HG03103 (cell line): Measurements from ENCODE around the gene PACSIN2.
A peak's percentile ranks its signal among the peaks of the same experiment; 100 is the strongest.
"Not testable (repeated sequence)": the region's sequence is repeated elsewhere in the genome, so short reads cannot be mapped to it uniquely, and the experiment has no call there.

Source experiments
- ATAC-seq: cut with Tn5 transposase; IDR thresholded peaks from one replicate; pipeline ENCODE4 v1.9.1; 2021; ENCODE audit warnings: low read depth; ENCODE audit not compliant: unreplicated experiment

PACSIN2 gene

DNA sequence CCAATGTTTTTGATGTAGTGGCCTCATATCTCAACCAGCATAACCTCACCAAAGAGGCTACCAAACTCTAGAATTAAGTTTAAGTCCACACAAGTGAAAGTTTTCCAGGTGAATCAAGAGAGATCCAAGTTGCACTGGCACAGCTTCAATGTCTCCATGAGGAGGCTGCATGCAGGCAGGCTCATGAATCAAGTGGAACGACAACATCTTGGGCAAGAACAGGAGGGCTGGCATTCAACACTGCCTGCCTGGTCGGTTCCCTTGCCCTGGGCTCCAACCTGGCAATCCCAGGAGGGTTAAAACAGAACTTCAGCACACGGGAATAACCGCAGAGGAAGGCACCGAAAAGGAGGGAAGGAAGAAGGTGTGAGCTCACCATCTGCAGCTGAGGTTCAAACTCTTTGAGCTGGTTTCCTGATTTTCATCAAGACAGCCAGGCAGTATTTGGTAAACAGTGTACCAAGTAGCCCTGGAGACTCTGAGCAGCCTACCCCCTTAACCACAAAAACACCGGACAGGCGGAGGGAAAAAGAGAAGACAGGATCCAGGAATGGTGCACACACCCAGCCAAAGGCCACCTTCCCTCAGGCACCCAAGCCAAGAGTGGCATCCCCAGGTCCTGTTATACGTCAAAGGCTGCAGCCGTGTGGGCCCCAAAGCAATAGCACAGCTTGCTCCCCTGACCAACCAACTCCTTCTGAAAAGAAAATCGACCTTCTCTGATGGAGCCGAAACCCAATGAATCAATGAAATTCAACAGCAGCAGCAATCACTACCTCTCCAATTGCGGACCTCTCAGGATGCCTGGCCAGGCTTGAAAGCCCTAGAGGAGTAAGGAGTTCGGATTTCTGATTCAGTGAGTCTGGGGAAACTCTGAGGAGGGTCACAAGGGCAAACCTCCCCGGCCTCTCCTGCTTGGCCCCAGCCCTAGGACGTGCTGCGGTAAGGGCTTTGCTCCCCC is 1.3 kb downstream of the PACSIN2 start:
- peak; percentile 8 for ATAC-seq

DNA sequence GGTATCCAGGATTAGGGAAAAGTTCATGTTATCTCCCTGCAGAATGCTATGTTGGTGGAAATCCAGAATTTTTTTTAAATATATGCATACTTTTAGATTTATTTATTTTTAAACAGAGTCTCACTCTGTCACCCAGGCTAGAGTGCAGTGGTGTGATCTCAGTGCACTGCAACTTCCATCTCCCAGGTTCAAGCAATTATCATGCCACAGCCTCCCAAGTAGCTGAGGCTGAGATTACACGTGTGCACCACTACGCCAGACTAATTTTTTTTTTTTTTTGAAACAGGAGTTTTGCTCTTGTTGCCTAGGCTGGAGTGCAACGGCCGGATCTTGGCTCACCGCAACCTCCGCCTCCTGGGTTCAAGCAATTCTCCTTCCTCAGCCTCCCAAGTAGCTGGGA is 2.6 kb downstream of the PACSIN2 start:
- ATAC-seq, result no peak

- ATAC-seq, result no peak
These were observed 3.9 kb downstream of the PACSIN2 start for GRCh38 chr22:43011079-43011478.

- ATAC-seq, result no peak
These were observed 5.5 kb downstream of the PACSIN2 start for GRCh38 chr22:43009444-43009843.

- no peak for ATAC-seq
These were observed 6.0 kb downstream of the PACSIN2 start for GRCh38 chr22:43008921-43009320.

- no peak for ATAC-seq
These were observed 6.4 kb downstream of the PACSIN2 start for GRCh38 chr22:43008509-43008908.

- no peak for ATAC-seq
These were observed 7.3 kb downstream of the PACSIN2 start for GRCh38 chr22:43007519-43008102.

DNA sequence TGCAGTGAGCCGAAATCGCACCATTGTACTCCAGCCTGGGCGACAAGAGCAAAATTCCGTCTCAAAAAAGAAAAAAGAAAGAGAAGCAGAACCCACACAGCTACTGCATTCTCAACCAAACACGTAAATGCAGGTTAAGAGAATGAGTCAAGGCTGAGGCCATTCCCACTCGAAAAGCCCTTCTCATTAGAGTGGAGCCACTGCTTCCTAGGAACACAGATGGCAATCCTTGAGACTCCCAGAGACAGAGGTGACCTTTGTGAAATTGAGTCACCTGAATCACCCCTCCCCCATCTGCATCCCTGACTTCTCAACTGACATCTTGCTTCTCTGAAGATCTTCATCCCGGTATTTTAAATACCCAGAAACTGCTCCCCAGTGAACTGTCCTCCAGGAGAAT is 8.2 kb downstream of the PACSIN2 start:
- ATAC-seq, result no peak

DNA sequence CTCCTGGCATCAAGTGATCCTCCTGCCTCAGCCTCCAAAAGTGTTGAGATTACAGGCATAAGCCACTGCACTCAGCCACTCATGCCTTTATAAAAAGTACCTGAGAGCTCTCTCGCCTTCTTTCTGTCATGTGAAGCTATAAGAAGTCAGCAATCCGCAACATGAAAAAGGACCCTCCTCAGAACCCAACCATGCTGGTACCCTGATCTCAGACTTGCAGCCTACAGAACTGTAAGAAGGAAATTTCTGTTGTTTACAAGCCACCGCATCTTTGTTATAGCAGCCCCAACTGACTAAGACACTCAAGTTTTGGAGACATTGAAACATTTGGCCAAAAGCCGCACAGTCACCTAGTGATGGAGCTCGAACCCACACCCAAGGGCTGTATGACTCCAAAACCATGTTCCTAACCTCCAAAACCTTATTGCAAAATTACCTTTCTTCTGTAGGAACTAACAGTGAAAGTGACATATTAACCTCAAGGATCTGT is 8.9 kb downstream of the PACSIN2 start:
- ATAC-seq, result no peak

DNA sequence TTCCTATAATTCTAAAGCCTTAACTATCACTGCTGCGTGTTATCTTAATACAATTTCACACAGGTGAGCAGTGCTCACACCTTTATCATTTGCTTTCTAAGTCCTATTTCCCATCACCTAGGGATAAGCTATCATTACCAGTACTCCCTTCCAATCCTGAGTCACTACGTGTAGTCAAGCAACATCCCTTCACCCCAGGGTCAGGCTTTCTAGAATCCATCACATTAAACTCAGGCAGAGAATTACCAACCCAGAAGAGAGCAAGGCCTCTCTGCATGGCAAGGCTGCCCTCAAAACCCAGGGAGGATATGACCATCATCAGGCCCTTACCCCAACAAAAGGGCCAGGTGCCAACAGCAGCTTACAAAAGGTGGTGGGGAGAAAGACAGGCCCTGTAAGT is 9.8 kb downstream of the PACSIN2 start:
- no peak for ATAC-seq

- ATAC-seq, result no peak
These were observed 10.4 kb downstream of the PACSIN2 start for GRCh38 chr22:43004362-43005035.

DNA sequence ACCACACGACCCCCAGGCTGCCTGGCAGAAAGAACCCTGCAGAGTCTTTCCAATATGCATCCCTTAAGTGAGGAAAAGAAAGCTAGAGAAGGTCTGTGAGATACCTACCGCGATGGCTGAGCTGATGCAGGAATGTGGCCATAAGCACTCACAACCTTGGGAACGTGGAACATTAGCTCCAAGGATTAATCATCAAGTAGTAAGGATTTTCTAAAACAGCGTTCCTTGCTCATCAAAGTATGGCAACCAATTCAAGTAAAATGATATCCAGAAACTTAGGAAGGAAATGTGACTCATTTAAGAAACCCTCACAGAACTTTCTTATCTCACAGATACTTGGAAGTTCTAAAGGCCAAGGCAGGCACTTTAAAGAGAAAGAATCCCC is 12.8 kb downstream of the PACSIN2 start:
- no peak for ATAC-seq

GRCh38 chr22:43001271-43002201 is 13.4 kb downstream of the PACSIN2 start:
- no peak for ATAC-seq

DNA sequence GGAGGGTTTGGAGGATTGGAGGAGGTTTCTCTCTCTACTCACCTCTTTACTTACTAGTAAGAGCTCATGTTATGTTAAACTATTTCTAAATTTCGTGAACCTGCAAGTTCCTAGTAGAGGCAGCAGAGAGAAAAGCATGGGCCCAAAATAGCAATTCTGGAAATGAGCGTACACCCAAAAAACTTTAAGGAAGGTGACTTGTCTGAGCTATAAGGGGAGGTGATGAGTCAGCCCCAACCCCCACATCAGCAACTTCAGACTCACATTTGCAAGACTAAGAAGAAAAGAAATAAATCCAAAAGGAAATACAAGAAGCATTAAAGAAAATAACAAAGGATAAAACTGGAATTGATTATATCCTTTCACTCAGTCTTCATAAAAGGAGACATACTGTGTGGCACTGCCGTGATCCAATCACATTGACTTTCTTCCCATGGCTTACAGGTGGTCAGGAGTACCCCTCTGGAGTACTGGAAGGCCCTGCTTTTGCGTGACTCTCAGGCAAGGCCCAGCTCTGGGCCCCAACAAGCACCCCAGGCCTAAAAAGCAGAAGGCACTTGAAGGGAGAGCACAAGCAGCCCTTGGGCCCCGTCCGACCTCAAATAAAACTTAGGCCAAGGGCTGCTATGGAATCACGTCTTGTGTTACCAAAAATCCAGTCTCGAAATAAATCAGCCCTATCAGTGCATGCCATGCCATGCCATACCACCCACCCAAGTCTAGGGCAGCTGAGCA is 14.3 kb downstream of the PACSIN2 start:
- ATAC-seq, result no peak

- no peak for ATAC-seq
These were observed 17.3 kb downstream of the PACSIN2 start for GRCh38 chr22:42997582-42998090.

DNA sequence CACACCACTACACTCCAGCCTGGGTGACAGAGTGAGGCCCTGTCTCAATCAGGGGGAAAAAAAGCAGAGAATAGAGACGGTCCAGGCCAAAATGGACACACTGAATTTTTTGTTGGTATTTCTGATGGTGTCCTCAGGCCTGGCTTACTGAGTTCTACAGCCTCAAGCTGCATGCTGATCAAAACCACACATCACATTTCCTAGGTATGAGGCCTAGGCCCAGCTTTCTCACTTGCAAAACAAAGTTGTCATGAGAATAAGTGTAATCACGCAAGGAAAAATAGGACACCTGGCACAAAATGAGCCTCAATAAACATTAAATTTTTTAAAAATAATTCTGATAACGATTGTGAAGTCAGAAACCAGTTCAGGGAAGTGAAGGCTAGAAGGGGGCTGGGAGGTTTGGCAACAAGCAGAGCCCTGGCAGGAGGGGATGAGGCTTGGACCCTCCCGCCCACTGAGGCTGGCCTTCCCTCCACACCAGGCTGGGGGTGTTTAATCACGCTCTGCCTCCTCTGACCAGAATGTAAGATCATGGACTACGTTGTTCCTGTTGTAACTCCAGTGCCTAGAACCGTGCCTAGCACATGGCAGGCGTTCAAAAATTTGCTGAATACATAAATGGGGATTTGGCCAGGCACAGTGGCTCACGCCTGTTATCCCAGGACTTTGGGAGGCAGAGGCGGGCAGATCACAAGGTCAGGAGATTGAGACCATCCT is 18.1 kb downstream of the PACSIN2 start:
- no peak for ATAC-seq

GRCh38 chr22:42995654-42996053 is 19.3 kb downstream of the PACSIN2 start:
- not testable (repeated sequence) for ATAC-seq

GRCh38 chr22:42994917-42995562 is 19.9 kb downstream of the PACSIN2 start:
- ATAC-seq, result no peak
